ENCODE measurements around the gene DCUN1D3.

DCUN1D3 gene

DNA sequence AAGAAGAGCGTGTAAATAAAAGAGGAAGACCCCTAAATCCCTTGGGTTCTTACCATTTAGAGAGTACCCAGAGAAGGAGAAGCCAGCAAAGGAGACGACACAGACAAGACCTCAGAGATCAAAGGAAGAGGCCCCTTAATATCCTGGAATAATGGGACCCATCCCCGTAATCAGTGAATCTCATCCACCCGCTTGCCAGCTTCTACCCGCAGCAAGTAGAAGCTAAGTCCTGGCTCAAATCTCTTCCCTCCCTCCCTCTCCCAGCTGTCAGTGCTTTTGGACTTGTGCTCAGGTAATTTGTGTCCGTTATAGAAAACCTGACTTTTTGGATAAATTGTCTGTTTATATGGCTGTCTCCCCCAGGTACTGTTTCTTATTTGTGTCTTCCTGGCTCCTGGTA, 2.3 kb upstream of the DCUN1D3 start:
- no peak overlapping the region for H3K9ac ChIP-seq (ENCODE audit: insufficient read length)
- no peak for DNase-seq (ENCODE audit: low read depth, low spot score)
- H3K27ac ChIP-seq: no peak overlapping the region
- no peaks in the 10 kb centered on the region for H3K36me3 ChIP-seq (ENCODE audit: insufficient read depth, low read length)
- TF ChIP-seq POLR2AphosphoS5 (IDR thresholded peaks at IDR 0.05; ENCODE audit: borderline replicate concordance, low read depth, low read length) (no peak), FOXP2 (optimal IDR thresholded peaks at IDR 0.05; ENCODE audit: control extremely low read depth, extremely low read length, insufficient read depth) (no peak)
- no peak overlapping the region for H3K4me3 ChIP-seq
- no peaks in the 10 kb centered on the region for H3K9me3 ChIP-seq (ENCODE audit: low read depth, low read length)

DNA sequence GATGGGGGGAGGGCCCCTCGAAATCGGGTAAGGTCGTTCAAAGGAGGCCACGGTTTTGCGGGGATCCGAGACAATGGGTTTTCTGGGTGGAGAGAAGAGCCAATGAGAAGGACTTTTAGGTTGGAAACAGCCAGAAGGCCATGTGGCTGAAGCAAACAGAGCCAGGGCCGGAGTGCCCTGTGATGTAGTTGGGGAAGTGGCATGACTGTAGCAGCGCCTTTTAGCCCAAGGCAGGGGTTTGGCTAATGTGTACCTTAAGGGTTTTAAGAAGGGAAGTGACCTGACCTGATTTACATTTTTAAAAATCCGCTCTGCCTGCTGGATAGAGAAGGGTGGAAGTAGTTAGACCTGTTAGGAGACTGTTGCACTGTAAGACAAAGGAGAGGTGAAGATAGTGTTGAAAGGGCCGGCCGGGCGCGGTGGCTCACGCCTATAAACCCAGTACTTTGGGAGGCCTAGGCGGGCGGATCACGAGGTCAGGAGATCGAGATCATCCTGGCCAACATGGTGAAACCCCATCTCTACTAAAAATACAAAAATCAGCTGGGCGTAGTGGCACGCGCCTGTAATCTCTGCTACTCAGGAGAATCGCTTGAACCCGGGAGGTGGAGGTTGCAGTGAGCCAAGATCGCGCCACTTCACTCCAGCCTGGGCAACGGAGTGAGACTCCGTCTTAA, 1.4 kb upstream of the DCUN1D3 start:
- peak overlapping the region; percentile 95 for H3K4me3 ChIP-seq
- no peak overlapping the region for H3K27ac ChIP-seq
- TF ChIP-seq FOXP2 (optimal IDR thresholded peaks at IDR 0.05; ENCODE audit: control extremely low read depth, extremely low read length, insufficient read depth) (no peak), POLR2AphosphoS5 (IDR thresholded peaks at IDR 0.05; ENCODE audit: borderline replicate concordance, low read depth, low read length) (no peak), EZH2 (IDR thresholded peaks at IDR 0.05) (no peak)
- H3K36me3 ChIP-seq (ENCODE audit: insufficient read depth, low read length): no peaks in the 10 kb centered on the region
- no peaks in the 10 kb centered on the region for H3K9me3 ChIP-seq (ENCODE audit: low read depth, low read length)
- H3K9ac ChIP-seq (ENCODE audit: insufficient read length): peak overlapping the region; percentile 93
- no peak for DNase-seq (ENCODE audit: low read depth, low spot score)

DNA sequence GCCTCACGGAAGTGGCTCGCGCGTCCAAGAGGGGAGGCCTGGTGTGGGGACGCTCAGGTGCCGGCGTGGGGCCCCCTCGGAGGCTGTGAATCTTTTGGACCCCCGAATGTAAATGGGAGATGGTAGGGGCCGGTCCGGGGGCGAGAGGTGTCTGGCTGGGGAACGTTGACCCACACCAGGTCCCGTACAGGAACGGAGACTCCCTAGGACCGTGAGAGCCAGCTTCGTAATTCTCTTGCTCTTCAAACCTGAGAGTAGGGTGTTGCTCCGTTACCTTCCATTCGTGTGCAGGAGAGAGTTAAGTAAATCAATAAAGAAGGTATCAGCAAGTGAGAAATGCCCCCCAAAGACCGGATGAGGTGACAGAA, 894 bp upstream of the DCUN1D3 start:
- no peaks in the 10 kb centered on the region for H3K9me3 ChIP-seq (ENCODE audit: low read depth, low read length)
- TF ChIP-seq POLR2AphosphoS5 (IDR thresholded peaks at IDR 0.05; ENCODE audit: borderline replicate concordance, low read depth, low read length) (no peak), FOXP2 (optimal IDR thresholded peaks at IDR 0.05; ENCODE audit: control extremely low read depth, extremely low read length, insufficient read depth) (no peak), EZH2 (IDR thresholded peaks at IDR 0.05) (no peak)
- no peak overlapping the region for H3K27ac ChIP-seq
- peak overlapping the region; percentile 93 for H3K9ac ChIP-seq (ENCODE audit: insufficient read length)
- peak overlapping the region; percentile 95 for H3K4me3 ChIP-seq
- no peak for DNase-seq (ENCODE audit: low read depth, low spot score)
- no peaks in the 10 kb centered on the region for H3K36me3 ChIP-seq (ENCODE audit: insufficient read depth, low read length)

DNA sequence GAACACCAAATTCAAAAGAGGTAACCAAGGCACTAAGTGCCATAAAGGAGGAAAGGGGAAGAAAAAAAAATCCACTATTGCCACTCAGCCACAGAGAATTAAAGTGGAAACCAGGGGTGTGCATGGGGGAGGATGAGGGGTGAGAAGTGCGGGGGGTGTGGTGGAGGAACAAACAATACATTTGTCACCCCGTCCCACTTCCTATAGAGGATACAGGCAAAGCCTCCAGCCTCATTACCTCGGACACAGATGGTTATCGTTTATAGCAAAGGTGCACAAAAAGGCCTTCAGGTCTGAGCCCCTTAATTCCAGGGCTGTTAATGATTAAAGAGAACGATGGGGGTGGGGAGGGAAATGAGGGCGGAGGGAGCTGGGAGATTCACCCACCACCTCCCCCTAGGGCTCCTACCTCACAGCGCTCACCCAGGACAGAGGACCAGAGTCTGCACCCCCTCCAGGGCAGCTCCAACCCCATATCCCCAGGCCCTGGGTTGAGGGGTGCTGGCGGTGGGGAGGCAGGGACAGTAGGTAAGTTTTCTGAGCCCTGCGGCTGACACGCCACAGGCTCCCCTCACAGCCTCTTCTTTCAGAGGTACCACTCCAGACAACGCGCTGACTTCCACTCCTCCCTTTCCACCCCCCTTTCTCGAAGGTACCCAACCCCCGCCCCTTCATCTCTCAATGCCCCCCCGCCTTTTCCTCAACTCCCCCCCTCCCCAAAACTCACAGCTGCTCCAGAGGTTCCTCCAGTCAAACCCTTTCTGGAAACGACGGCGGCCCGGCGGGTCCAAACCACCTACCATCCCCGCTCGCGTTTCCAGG, 470 bp downstream of the DCUN1D3 start:
- H3K27ac ChIP-seq: no peak overlapping the region
- H3K36me3 ChIP-seq (ENCODE audit: insufficient read depth, low read length): no peaks in the 10 kb centered on the region
- no peaks in the 10 kb centered on the region for H3K9me3 ChIP-seq (ENCODE audit: low read depth, low read length)
- no peak for DNase-seq (ENCODE audit: low read depth, low spot score)
- H3K9ac ChIP-seq (ENCODE audit: insufficient read length): peak overlapping the region; percentile 72
- H3K4me3 ChIP-seq: peak overlapping the region; percentile 95
- no peak for TF ChIP-seq POLR2AphosphoS5 (IDR thresholded peaks at IDR 0.05; ENCODE audit: borderline replicate concordance, low read depth, low read length)
- no peak for TF ChIP-seq EZH2 (IDR thresholded peaks at IDR 0.05)
- TF ChIP-seq FOXP2 (optimal IDR thresholded peaks at IDR 0.05; ENCODE audit: control extremely low read depth, extremely low read length, insufficient read depth): no peak

DNA sequence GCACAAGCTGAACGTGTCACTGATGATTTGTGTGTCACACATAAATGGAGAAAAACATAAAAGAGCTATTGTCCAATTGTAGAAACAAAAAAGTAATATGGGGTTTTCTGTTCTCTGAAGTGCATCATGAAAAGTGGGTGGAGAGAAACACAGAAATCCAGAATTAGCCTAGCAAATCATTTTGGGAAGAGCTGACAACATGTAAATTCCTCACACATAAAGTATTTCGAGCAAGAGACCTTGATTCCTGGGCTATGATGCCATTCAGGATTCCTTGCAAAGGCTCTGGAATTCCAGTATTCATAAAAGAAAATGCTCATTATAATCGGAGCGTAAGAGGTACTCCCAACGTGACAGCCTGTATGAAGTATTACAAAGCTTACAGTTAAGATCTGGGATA, 1.1 kb downstream of the DCUN1D3 start:
- H3K36me3 ChIP-seq (ENCODE audit: insufficient read depth, low read length): no peaks in the 10 kb centered on the region
- TF ChIP-seq EZH2 (IDR thresholded peaks at IDR 0.05) (no peak), POLR2AphosphoS5 (IDR thresholded peaks at IDR 0.05; ENCODE audit: borderline replicate concordance, low read depth, low read length) (no peak), FOXP2 (optimal IDR thresholded peaks at IDR 0.05; ENCODE audit: control extremely low read depth, extremely low read length, insufficient read depth) (no peak)
- H3K9ac ChIP-seq (ENCODE audit: insufficient read length): peak overlapping the region; percentile 72
- no peaks in the 10 kb centered on the region for H3K9me3 ChIP-seq (ENCODE audit: low read depth, low read length)
- no peak for DNase-seq (ENCODE audit: low read depth, low spot score)
- peak overlapping the region; percentile 95 for H3K4me3 ChIP-seq
- H3K27ac ChIP-seq: no peak overlapping the region

DNA sequence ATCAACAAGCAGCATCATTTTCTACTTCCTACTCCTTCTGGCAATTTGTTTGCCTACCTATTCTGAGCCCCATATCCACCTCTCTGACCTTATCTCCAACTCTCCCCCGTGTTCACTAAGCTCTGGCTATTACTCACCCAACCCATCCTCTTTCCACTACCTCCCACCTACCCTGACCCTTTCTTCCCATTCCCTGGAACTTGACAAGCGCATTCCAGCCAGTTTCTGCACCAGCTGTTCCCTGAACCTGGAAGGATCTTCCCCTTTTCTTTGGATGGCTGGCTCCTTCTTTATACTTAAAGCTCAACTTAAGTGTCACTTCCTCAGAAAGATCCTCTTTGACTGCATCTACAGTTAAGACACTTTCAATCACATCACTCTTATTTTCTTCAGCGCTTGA, 2.2 kb downstream of the DCUN1D3 start:
- no peak overlapping the region for H3K4me3 ChIP-seq
- TF ChIP-seq FOXP2 (optimal IDR thresholded peaks at IDR 0.05; ENCODE audit: control extremely low read depth, extremely low read length, insufficient read depth): no peak
- no peak for TF ChIP-seq POLR2AphosphoS5 (IDR thresholded peaks at IDR 0.05; ENCODE audit: borderline replicate concordance, low read depth, low read length)
- no peak for TF ChIP-seq EZH2 (IDR thresholded peaks at IDR 0.05)
- no peaks in the 10 kb centered on the region for H3K9me3 ChIP-seq (ENCODE audit: low read depth, low read length)
- no peak overlapping the region for H3K9ac ChIP-seq (ENCODE audit: insufficient read length)
- no peak overlapping the region for H3K27ac ChIP-seq
- no peaks in the 10 kb centered on the region for H3K36me3 ChIP-seq (ENCODE audit: insufficient read depth, low read length)
- no peak for DNase-seq (ENCODE audit: low read depth, low spot score)

DNA sequence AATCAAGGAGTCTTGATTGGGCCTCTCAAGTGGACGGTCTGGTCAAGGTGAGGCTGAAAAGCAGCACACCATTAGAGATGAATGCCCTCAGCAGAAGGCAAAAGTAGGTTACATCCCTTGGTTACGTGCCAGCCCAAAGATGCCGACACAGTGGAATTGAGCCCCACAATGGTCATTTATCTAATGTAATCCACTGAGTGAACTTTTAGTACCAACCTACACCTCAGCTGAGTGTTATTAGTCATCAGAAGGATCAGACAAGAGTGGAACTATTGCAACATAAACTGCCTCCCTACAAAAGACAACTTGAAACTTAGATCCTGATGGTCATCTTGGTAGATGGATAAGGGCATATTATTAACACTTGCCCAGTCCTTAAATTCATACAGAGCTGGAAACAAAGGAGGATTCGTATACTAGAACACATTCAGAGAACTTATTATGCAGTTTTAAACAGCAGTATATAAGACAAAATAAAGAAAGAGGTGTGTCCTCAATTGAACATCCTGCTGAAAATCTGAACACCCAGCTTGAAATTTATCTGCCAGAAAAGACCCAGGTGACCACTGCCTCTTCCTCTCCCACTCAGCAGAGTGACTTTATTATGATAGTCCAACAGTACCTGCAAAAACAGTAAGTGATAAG, 2.8 kb downstream of the DCUN1D3 start:
- no peak overlapping the region for H3K9ac ChIP-seq (ENCODE audit: insufficient read length)
- H3K9me3 ChIP-seq (ENCODE audit: low read depth, low read length): no peaks in the 10 kb centered on the region
- TF ChIP-seq FOXP2 (optimal IDR thresholded peaks at IDR 0.05; ENCODE audit: control extremely low read depth, extremely low read length, insufficient read depth) (no peak), POLR2AphosphoS5 (IDR thresholded peaks at IDR 0.05; ENCODE audit: borderline replicate concordance, low read depth, low read length) (no peak), EZH2 (IDR thresholded peaks at IDR 0.05) (no peak)
- H3K4me3 ChIP-seq: no peak overlapping the region
- DNase-seq (ENCODE audit: low read depth, low spot score): no peak
- no peaks in the 10 kb centered on the region for H3K36me3 ChIP-seq (ENCODE audit: insufficient read depth, low read length)
- no peak overlapping the region for H3K27ac ChIP-seq

DNA sequence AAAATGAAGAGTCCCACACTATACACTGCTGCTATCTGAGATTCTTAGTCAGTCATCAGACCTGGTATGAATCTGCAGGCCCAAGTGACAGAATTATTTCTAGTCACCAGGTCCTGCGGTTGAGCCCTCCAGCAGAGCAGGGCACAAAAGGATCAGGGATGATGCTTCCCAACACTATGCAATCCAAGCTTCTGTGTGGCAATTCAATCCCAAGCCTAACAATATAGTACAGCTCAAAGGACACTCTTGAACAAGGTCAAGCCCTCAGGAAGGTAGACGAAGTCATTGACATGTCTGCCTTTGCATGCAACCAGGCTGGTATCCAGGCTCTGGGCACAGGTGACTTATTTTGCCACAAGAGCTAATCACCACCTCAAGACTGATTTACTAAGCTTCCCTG, 5.8 kb downstream of the DCUN1D3 start:
- no peak for TF ChIP-seq EZH2 (IDR thresholded peaks at IDR 0.05)
- no peak for TF ChIP-seq FOXP2 (optimal IDR thresholded peaks at IDR 0.05; ENCODE audit: control extremely low read depth, extremely low read length, insufficient read depth)
- no peak for TF ChIP-seq POLR2AphosphoS5 (IDR thresholded peaks at IDR 0.05; ENCODE audit: borderline replicate concordance, low read depth, low read length)
- Histone ChIP-seq H3K4me3 (no peak overlapping the region), H3K9me3 (ENCODE audit: low read depth, low read length) (no peaks in the 10 kb centered on the region), H3K27ac (no peak overlapping the region), H3K9ac (ENCODE audit: insufficient read length) (no peak overlapping the region), H3K36me3 (ENCODE audit: insufficient read depth, low read length) (no peaks in the 10 kb centered on the region)
- no peak for DNase-seq (ENCODE audit: low read depth, low spot score)

Measured in SK-N-MC (cell line).